Stimulated activated effector memory CD8-positive, alpha-beta T cell treated with anti-CD3 and anti-CD28 coated beads, Interleukin-12 subunit alpha, Interleukin-12 subunit beta, amount 100 ng/mL, for 72 hours (primary cell): ENCODE data around the gene RAI14.
"Not testable (repeated sequence)": the region's sequence is repeated elsewhere in the genome, so short reads cannot be mapped to it uniquely, and the experiment has no call there.

ENCODE experiments used
- ATAC-seq: fragments of 150-1000 bp; cut with Tn5 transposase; 2 replicates; pipeline ENCODE4 v1.10.0; 2021
- DNase-seq, 2 donors: peaks; one replicate each; pipeline ENCODE4 v3.0.0; 2021 to 2022; ENCODE audit warnings: low spot score in 2 of 2
- H3K27ac Mint-ChIP-seq: one replicate; pipeline ENCODE4 v1.8.0; 2022; ENCODE audit warnings: mild to moderate bottlenecking, mixed read lengths
- H3K36me3 Mint-ChIP-seq: one replicate; pipeline ENCODE4 v1.8.0; 2022; ENCODE audit warnings: mild to moderate bottlenecking, mixed read lengths
- H3K4me1 Mint-ChIP-seq: one replicate; pipeline ENCODE4 v1.8.0; 2022; ENCODE audit warnings: mixed read lengths
- H3K4me3 Mint-ChIP-seq: one replicate; pipeline ENCODE4 v1.8.0; 2022; ENCODE audit warnings: mild to moderate bottlenecking, mixed read lengths
- H3K9me3 Mint-ChIP-seq: one replicate; pipeline ENCODE4 v1.8.0; 2022; ENCODE audit warnings: mixed read lengths

RAI14 gene

GRCh38 chr5:34718516-34718915 lies 62.4 kb downstream of the RAI14 start:
- H3K9me3 Mint-ChIP-seq, result no peaks in the 10 kb centered on the region
- H3K27ac Mint-ChIP-seq, result no peak overlapping the region

GRCh38 chr5:34719029-34719428 lies 62.9 kb downstream of the RAI14 start:
- no peak for ATAC-seq
- DNase-seq, result no peak
- Mint-ChIP-seq H3K4me3 (no peak overlapping the region), H3K27ac (no peak overlapping the region), H3K9me3 (no peaks in the 10 kb centered on the region), H3K36me3 (no peaks in the 10 kb centered on the region), H3K4me1 (no peaks in the 10 kb centered on the region)

More at GRCh38 chr5:34718516-34718915, 62.4 kb downstream of the RAI14 start:
- ATAC-seq (no peak), DNase-seq (no peak)
- no peaks in the 10 kb centered on the region for H3K4me1 Mint-ChIP-seq
- no peak overlapping the region for H3K4me3 Mint-ChIP-seq
- no peaks in the 10 kb centered on the region for H3K36me3 Mint-ChIP-seq

GRCh38 chr5:34721327-34721726 lies 65.2 kb downstream of the RAI14 start:
- H3K4me1 Mint-ChIP-seq, result no peaks in the 10 kb centered on the region
- no peaks in the 10 kb centered on the region for H3K36me3 Mint-ChIP-seq
- no peak for ATAC-seq
- H3K27ac Mint-ChIP-seq, result no peak overlapping the region
- no peaks in the 10 kb centered on the region for H3K9me3 Mint-ChIP-seq
- H3K4me3 Mint-ChIP-seq, result no peak overlapping the region
- DNase-seq, result no peak

GRCh38 chr5:34722183-34722582 lies 66.1 kb downstream of the RAI14 start:
- Mint-ChIP-seq H3K4me1 (no peaks in the 10 kb centered on the region), H3K27ac (no peak overlapping the region), H3K9me3 (no peaks in the 10 kb centered on the region), H3K36me3 (no peaks in the 10 kb centered on the region), H3K4me3 (no peak overlapping the region)
- no peak for DNase-seq
- no peak for ATAC-seq

- Mint-ChIP-seq H3K36me3 (no peaks in the 10 kb centered on the region), H3K4me3 (no peak overlapping the region), H3K27ac (no peak overlapping the region), H3K4me1 (no peaks in the 10 kb centered on the region), H3K9me3 (no peaks in the 10 kb centered on the region)
- no peak for DNase-seq
- ATAC-seq, result no peak
Observed at GRCh38 chr5:34724741-34725140, 68.6 kb downstream of the RAI14 start.

- H3K36me3 Mint-ChIP-seq, H3K27ac Mint-ChIP-seq, ATAC-seq, DNase-seq, H3K9me3 Mint-ChIP-seq, H3K4me3 Mint-ChIP-seq, H3K4me1 Mint-ChIP-seq: not testable (repeated sequence)
Observed at GRCh38 chr5:34727166-34727749, 71.1 kb downstream of the RAI14 start.

GRCh38 chr5:34728236-34728635 lies 72.1 kb downstream of the RAI14 start:
- Mint-ChIP-seq H3K4me3 (no peak overlapping the region), H3K4me1 (no peaks in the 10 kb centered on the region), H3K36me3 (no peaks in the 10 kb centered on the region), H3K27ac (no peak overlapping the region), H3K9me3 (no peaks in the 10 kb centered on the region)
- no peak for DNase-seq
- no peak for ATAC-seq

- ATAC-seq, result no peak
- Mint-ChIP-seq H3K27ac (no peak overlapping the region), H3K4me1 (no peaks in the 10 kb centered on the region), H3K36me3 (no peaks in the 10 kb centered on the region), H3K9me3 (no peaks in the 10 kb centered on the region), H3K4me3 (no peak overlapping the region)
- no peak for DNase-seq
Observed at GRCh38 chr5:34731435-34732232, 75.5 kb downstream of the RAI14 start.

GRCh38 chr5:34734326-34734725 lies 78.2 kb downstream of the RAI14 start:
- DNase-seq, result no peak
- Mint-ChIP-seq H3K36me3 (no peaks in the 10 kb centered on the region), H3K4me3 (no peak overlapping the region), H3K27ac (no peak overlapping the region), H3K4me1 (no peaks in the 10 kb centered on the region), H3K9me3 (no peaks in the 10 kb centered on the region)
- ATAC-seq, result no peak

GRCh38 chr5:34735491-34736426 lies 79.6 kb downstream of the RAI14 start:
- no peaks in the 10 kb centered on the region for H3K4me1 Mint-ChIP-seq
- H3K9me3 Mint-ChIP-seq, result no peaks in the 10 kb centered on the region
- no peak for ATAC-seq
- H3K4me3 Mint-ChIP-seq, result no peak overlapping the region
- DNase-seq, result no peak
- no peaks in the 10 kb centered on the region for H3K36me3 Mint-ChIP-seq
- no peak overlapping the region for H3K27ac Mint-ChIP-seq

GRCh38 chr5:34736445-34737115 lies 80.5 kb downstream of the RAI14 start:
- no peaks in the 10 kb centered on the region for H3K36me3 Mint-ChIP-seq
- H3K27ac Mint-ChIP-seq, result no peak overlapping the region
- no peak for ATAC-seq
- no peak for DNase-seq
- no peak overlapping the region for H3K4me3 Mint-ChIP-seq
- H3K9me3 Mint-ChIP-seq, result peaks cover 2% of the 10 kb centered on the region
- peaks cover 3% of the 10 kb centered on the region for H3K4me1 Mint-ChIP-seq

GRCh38 chr5:34737731-34738130 lies 81.6 kb downstream of the RAI14 start:
- Mint-ChIP-seq H3K4me3 (no peak overlapping the region), H3K9me3 (peaks cover 3% of the 10 kb centered on the region), H3K4me1 (peaks cover 6% of the 10 kb centered on the region), H3K36me3 (no peaks in the 10 kb centered on the region), H3K27ac (no peak overlapping the region)
- DNase-seq (no peak), ATAC-seq (no peak)

- DNase-seq (no peak), ATAC-seq (no peak)
- Mint-ChIP-seq H3K27ac (no peak overlapping the region), H3K4me3 (no peak overlapping the region), H3K9me3 (peaks cover 3% of the 10 kb centered on the region), H3K4me1 (peaks cover 6% of the 10 kb centered on the region), H3K36me3 (no peaks in the 10 kb centered on the region)
Observed at GRCh38 chr5:34738381-34738780, 82.3 kb downstream of the RAI14 start.

- peaks cover 6% of the 10 kb centered on the region for H3K4me1 Mint-ChIP-seq
- no peaks in the 10 kb centered on the region for H3K36me3 Mint-ChIP-seq
- ATAC-seq, result no peak
- H3K4me3 Mint-ChIP-seq, result no peak overlapping the region
- no peak overlapping the region for H3K27ac Mint-ChIP-seq
- DNase-seq, result no peak
- H3K9me3 Mint-ChIP-seq, result peaks cover 3% of the 10 kb centered on the region
Observed at GRCh38 chr5:34740389-34740806, 84.3 kb downstream of the RAI14 start.

- Mint-ChIP-seq H3K36me3 (no peaks in the 10 kb centered on the region), H3K9me3 (peaks cover 6% of the 10 kb centered on the region), H3K4me1 (peaks cover 6% of the 10 kb centered on the region), H3K27ac (no peak overlapping the region), H3K4me3 (no peak overlapping the region)
- no peak for DNase-seq
- ATAC-seq, result no peak
Observed at GRCh38 chr5:34742061-34742460, 85.9 kb downstream of the RAI14 start.
